ENCODE measurements around the gene ATP8A2. TPM values are rescaled to one million over a fixed set of nuclear protein-coding genes. Genes with fewer than 3 reads are reported as not detected.

Gene ATP8A2
- total RNA-seq, 1 donor from 2014 or later, result 1.3 TPM

- no peak for TF ChIP-seq EZH2 (IDR thresholded peaks at IDR 0.05; ENCODE audit: insufficient read depth, low read length)
- no peak for TF ChIP-seq CTCF (IDR thresholded peaks at IDR 0.05; ENCODE audit: insufficient read depth, low read depth, low read length)
- DNase-seq (ENCODE audit: low read depth) (no peak), FAIRE-seq (no peak)
- H3K4me1 Mint-ChIP-seq (ENCODE audit: low read depth, unreplicated experiment), result peaks cover 5% of the 10 kb centered on the region
- no peak overlapping the region for H3K9ac ChIP-seq (ENCODE audit: low read length)
- H4K20me1 ChIP-seq (ENCODE audit: insufficient read depth, low read length), result no peaks in the 10 kb centered on the region
- no peaks in the 10 kb centered on the region for H3K4me1 ChIP-seq (ENCODE audit: insufficient read depth, low read length)
- no peaks in the 10 kb centered on the region for H3K36me3 ChIP-seq (ENCODE audit: insufficient read depth, low read length)
- H3K9me3 Mint-ChIP-seq (ENCODE audit: unreplicated experiment), result peaks cover 2% of the 10 kb centered on the region
- no peak overlapping the region for H3K4me2 ChIP-seq (ENCODE audit: low read length)
- no peaks in the 10 kb centered on the region for H3K36me3 Mint-ChIP-seq (ENCODE audit: low read depth, unreplicated experiment)
- no peak overlapping the region for H3K4me3 ChIP-seq (ENCODE audit: insufficient read depth, low read depth, low read length)
- no peak overlapping the region for H2AFZ ChIP-seq (ENCODE audit: low read depth, low read length)
- no peak overlapping the region for H3K4me3 Mint-ChIP-seq (ENCODE audit: unreplicated experiment)
- H3K27me3 Mint-ChIP-seq (ENCODE audit: low read depth, unreplicated experiment), result peaks cover 9% of the 10 kb centered on the region
- H3K9me3 ChIP-seq (ENCODE audit: insufficient read depth, low read depth, low read length), result no peaks in the 10 kb centered on the region
- H3K79me2 ChIP-seq (ENCODE audit: insufficient read depth, low read length), result no peaks in the 10 kb centered on the region
- no peak overlapping the region for H3K27ac ChIP-seq (ENCODE audit: low read depth, low read length)
- no peaks in the 10 kb centered on the region for H3K27me3 ChIP-seq (ENCODE audit: insufficient read depth, low read length)
- no peak overlapping the region for H3K27ac Mint-ChIP-seq (ENCODE audit: unreplicated experiment)
Observed at GRCh38 chr13:25579221-25579620, 207.4 kb downstream of the ATP8A2 start.

- H3K4me1 Mint-ChIP-seq (ENCODE audit: low read depth, unreplicated experiment), result no peaks in the 10 kb centered on the region
- H3K36me3 ChIP-seq (ENCODE audit: insufficient read depth, low read length), result no peaks in the 10 kb centered on the region
- DNase-seq (ENCODE audit: low read depth), result no peak
- no peak for FAIRE-seq
- peaks cover 2% of the 10 kb centered on the region for H3K9me3 Mint-ChIP-seq (ENCODE audit: unreplicated experiment)
- H3K4me3 ChIP-seq (ENCODE audit: insufficient read depth, low read depth, low read length), result no peak overlapping the region
- no peak overlapping the region for H3K9ac ChIP-seq (ENCODE audit: low read length)
- no peaks in the 10 kb centered on the region for H3K79me2 ChIP-seq (ENCODE audit: insufficient read depth, low read length)
- H3K27ac Mint-ChIP-seq (ENCODE audit: unreplicated experiment), result no peak overlapping the region
- peaks cover 8% of the 10 kb centered on the region for H3K27me3 Mint-ChIP-seq (ENCODE audit: low read depth, unreplicated experiment)
- no peaks in the 10 kb centered on the region for H3K36me3 Mint-ChIP-seq (ENCODE audit: low read depth, unreplicated experiment)
- TF ChIP-seq EZH2 (IDR thresholded peaks at IDR 0.05; ENCODE audit: insufficient read depth, low read length) (no peak), CTCF (IDR thresholded peaks at IDR 0.05; ENCODE audit: insufficient read depth, low read depth, low read length) (no peak)
- H4K20me1 ChIP-seq (ENCODE audit: insufficient read depth, low read length), result no peaks in the 10 kb centered on the region
- no peak overlapping the region for H2AFZ ChIP-seq (ENCODE audit: low read depth, low read length)
- H3K4me2 ChIP-seq (ENCODE audit: low read length), result no peak overlapping the region
- H3K4me1 ChIP-seq (ENCODE audit: insufficient read depth, low read length), result no peaks in the 10 kb centered on the region
- H3K9me3 ChIP-seq (ENCODE audit: insufficient read depth, low read depth, low read length), result no peaks in the 10 kb centered on the region
- no peak overlapping the region for H3K4me3 Mint-ChIP-seq (ENCODE audit: unreplicated experiment)
- H3K27me3 ChIP-seq (ENCODE audit: insufficient read depth, low read length), result no peaks in the 10 kb centered on the region
- no peak overlapping the region for H3K27ac ChIP-seq (ENCODE audit: low read depth, low read length)
Observed at GRCh38 chr13:25581351-25581750, 209.6 kb downstream of the ATP8A2 start.

GRCh38 chr13:25584087-25584486 lies 212.3 kb downstream of the ATP8A2 start:
- Histone ChIP-seq H3K9me3 (ENCODE audit: insufficient read depth, low read depth, low read length) (no peaks in the 10 kb centered on the region), H3K9ac (ENCODE audit: low read length) (no peak overlapping the region), H2AFZ (ENCODE audit: low read depth, low read length) (no peak overlapping the region), H3K79me2 (ENCODE audit: insufficient read depth, low read length) (no peaks in the 10 kb centered on the region), H3K27ac (ENCODE audit: low read depth, low read length) (no peak overlapping the region), H3K4me1 (ENCODE audit: insufficient read depth, low read length) (no peaks in the 10 kb centered on the region), H3K4me2 (ENCODE audit: low read length) (no peak overlapping the region), H4K20me1 (ENCODE audit: insufficient read depth, low read length) (no peaks in the 10 kb centered on the region), H3K36me3 (ENCODE audit: insufficient read depth, low read length) (no peaks in the 10 kb centered on the region), H3K27me3 (ENCODE audit: insufficient read depth, low read length) (no peaks in the 10 kb centered on the region), H3K4me3 (ENCODE audit: insufficient read depth, low read depth, low read length) (no peak overlapping the region)
- DNase-seq (ENCODE audit: low read depth) (no peak), FAIRE-seq (no peak)
- H3K27ac Mint-ChIP-seq (ENCODE audit: unreplicated experiment), result no peak overlapping the region
- peaks cover 2% of the 10 kb centered on the region for H3K9me3 Mint-ChIP-seq (ENCODE audit: unreplicated experiment)
- no peaks in the 10 kb centered on the region for H3K4me1 Mint-ChIP-seq (ENCODE audit: low read depth, unreplicated experiment)
- H3K27me3 Mint-ChIP-seq (ENCODE audit: low read depth, unreplicated experiment), result peaks cover 12% of the 10 kb centered on the region
- no peak for TF ChIP-seq CTCF (IDR thresholded peaks at IDR 0.05; ENCODE audit: insufficient read depth, low read depth, low read length)
- TF ChIP-seq EZH2 (IDR thresholded peaks at IDR 0.05; ENCODE audit: insufficient read depth, low read length), result no peak
- H3K4me3 Mint-ChIP-seq (ENCODE audit: unreplicated experiment), result no peak overlapping the region
- H3K36me3 Mint-ChIP-seq (ENCODE audit: low read depth, unreplicated experiment), result no peaks in the 10 kb centered on the region

Data from astrocyte (in vitro differentiated cells and primary cell).